Kidney epithelial cell (primary cell): ENCODE data around the gene TAAR6. TPM values are rescaled to one million over a fixed set of nuclear protein-coding genes. Genes with fewer than 3 reads are reported as not detected.
"Not testable (repeated sequence)": the region's sequence is repeated elsewhere in the genome, so short reads cannot be mapped to it uniquely, and the experiment has no call there.

Source experiments
- DNase-seq: peaks from one replicate; pipeline ENCODE4 v3.0.0-alpha.2; 2010; ENCODE audit warnings: low read depth
- H3K27me3 ChIP-seq: 2 replicates; pipeline ENCODE4 v1.6.0; 2011; ENCODE audit warnings: low read length; ENCODE audit not compliant: control insufficient read depth, insufficient read depth
- H3K36me3 ChIP-seq: 2 replicates; pipeline ENCODE4 v1.5.1; 2011; ENCODE audit warnings: low read length; ENCODE audit not compliant: control insufficient read depth, insufficient read depth
- H3K4me3 ChIP-seq: 2 replicates; pipeline ENCODE4 v1.5.1; 2011; ENCODE audit warnings: low read depth, mild to moderate bottlenecking, control low read depth, low read length
- total RNA-seq: library from RNA; depleted of rRNA; stranded (reverse); fragments of >200 nt; gene quantifications from 2 replicates; pipeline ENCODE4 v1.2.3, GENCODE V29; 2015
- TF ChIP-seq, protein P1 (sequence below): IDR thresholded peaks from 2 replicates; pipeline ENCODE4 v1.5.1; 2011; ENCODE audit warnings: mild to moderate bottlenecking, moderate library complexity, low read length, control low read depth, inconsistent platforms; ENCODE audit not compliant: insufficient read depth, poor library complexity, severe bottlenecking

The TAAR6 gene
- total RNA-seq, 1 donor from 2014 or later, result not detected

GRCh38 chr6:132551214-132551613 is 18.9 kb upstream of the TAAR6 start:
- Histone ChIP-seq H3K27me3 (no peaks in the 10 kb centered on the region), H3K36me3 (no peaks in the 10 kb centered on the region), H3K4me3 (no peak overlapping the region)
- no peak for DNase-seq
- TF ChIP-seq, protein P1, sequence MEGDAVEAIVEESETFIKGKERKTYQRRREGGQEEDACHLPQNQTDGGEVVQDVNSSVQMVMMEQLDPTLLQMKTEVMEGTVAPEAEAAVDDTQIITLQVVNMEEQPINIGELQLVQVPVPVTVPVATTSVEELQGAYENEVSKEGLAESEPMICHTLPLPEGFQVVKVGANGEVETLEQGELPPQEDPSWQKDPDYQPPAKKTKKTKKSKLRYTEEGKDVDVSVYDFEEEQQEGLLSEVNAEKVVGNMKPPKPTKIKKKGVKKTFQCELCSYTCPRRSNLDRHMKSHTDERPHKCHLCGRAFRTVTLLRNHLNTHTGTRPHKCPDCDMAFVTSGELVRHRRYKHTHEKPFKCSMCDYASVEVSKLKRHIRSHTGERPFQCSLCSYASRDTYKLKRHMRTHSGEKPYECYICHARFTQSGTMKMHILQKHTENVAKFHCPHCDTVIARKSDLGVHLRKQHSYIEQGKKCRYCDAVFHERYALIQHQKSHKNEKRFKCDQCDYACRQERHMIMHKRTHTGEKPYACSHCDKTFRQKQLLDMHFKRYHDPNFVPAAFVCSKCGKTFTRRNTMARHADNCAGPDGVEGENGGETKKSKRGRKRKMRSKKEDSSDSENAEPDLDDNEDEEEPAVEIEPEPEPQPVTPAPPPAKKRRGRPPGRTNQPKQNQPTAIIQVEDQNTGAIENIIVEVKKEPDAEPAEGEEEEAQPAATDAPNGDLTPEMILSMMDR, result no peak

DNA sequence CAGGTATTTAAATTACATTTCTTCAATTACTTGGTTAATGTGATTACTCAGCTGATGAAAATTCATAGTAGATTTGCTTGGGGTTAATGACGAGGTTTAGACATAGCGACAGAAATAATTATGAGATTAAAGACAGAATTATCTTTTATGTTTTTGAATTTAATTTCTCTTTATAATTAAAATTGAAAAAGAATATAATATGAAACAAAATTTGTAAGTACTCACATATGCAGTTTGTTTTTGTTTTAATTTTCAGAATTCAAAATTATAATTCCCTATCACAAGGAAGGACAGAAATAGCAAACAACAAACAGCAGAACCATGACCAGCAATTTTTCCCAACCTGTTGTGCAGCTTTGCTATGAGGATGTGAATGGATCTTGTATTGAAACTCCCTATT is 17.8 kb upstream of the TAAR6 start, which contains the start of gene TAAR8:
TSS of gene TAAR8 (plus strand) at position 301 of the 400 bp plus-strand sequence. CDS start at position 322, 21 bp downstream.
- no peak for DNase-seq
- H3K4me3 ChIP-seq, result no peak within 1 kb of the TSS
- H3K36me3 ChIP-seq, result no peaks in the 10 kb centered on the region
- H3K27me3 ChIP-seq, result no peaks in the 10 kb centered on the region
- TF ChIP-seq, protein P1, result no peak

- not testable (repeated sequence) for DNase-seq, H3K4me3 ChIP-seq, H3K27me3 ChIP-seq, H3K36me3 ChIP-seq
These were observed 10.0 kb upstream of the TAAR6 start for GRCh38 chr6:132560087-132560486.

DNA sequence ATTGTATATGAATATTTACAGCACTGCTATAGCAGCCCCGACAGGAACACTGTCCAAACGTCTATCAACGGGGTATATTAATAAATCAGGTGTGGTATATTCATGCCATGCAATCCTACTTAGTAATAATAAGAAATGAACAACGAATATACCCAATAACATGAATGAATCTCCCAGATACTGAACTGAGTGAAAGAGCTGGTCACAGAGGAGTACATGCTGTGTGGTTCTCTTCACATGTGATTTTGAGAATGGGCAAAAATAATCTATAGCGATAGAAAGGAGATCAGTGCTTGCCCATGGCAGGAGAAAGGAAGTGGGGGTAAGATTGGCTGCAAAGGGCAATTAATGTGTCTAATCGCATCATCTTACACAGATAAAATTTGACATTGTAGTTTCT is 3.7 kb upstream of the TAAR6 start:
- Histone ChIP-seq H3K27me3 (no peaks in the 10 kb centered on the region), H3K4me3 (no peak overlapping the region), H3K36me3 (no peaks in the 10 kb centered on the region)
- TF ChIP-seq, protein P1, result no peak
- no peak for DNase-seq

- DNase-seq, result no peak
- TF ChIP-seq, protein P1, result no peak
- Histone ChIP-seq H3K4me3 (no peak overlapping the region), H3K36me3 (no peaks in the 10 kb centered on the region), H3K27me3 (no peaks in the 10 kb centered on the region)
These were observed 2.6 kb upstream of the TAAR6 start for GRCh38 chr6:132567566-132567965.

DNA sequence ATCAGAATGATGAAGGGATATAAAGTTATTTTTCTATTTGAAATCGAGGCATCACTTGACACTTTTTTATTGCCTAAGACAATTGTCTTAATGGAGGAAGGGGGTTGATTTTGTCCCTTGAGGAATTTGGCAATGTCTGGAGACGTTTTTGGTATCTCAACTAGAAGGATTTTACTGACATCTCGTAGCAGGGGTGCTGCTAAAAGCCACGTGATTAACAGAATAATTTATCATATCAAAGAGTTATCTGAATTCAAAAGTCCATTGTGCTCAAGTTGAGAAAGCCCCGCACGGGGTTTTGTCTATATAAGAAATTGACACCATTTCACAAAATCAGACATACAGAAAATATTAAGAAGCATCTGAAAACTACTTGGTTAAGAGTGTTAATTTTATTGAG is 1.5 kb upstream of the TAAR6 start:
- TF ChIP-seq, protein P1, result no peak
- Histone ChIP-seq H3K27me3 (no peaks in the 10 kb centered on the region), H3K36me3 (no peaks in the 10 kb centered on the region), H3K4me3 (no peak overlapping the region)
- no peak for DNase-seq

DNA sequence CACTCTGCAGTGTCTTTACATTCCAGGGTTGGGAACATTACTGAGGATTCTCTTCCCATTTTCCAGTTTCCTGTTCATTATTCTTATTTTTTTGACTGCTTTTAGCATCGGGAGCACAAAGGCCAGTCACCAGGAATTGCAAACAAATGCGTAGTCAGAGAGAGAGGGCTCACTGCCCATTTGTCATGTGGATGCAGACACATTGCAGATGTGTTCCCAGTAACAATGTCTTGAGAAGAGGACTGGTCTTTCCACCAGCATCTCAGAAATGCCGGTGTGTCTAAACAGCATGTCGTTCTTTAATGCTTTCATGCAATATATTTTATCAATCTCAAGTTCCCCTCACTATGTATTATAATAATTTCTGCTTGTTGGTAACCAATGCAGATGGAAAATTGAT is 952 bp upstream of the TAAR6 start:
- no peak for DNase-seq
- Histone ChIP-seq H3K4me3 (no peak overlapping the region), H3K36me3 (no peaks in the 10 kb centered on the region), H3K27me3 (no peaks in the 10 kb centered on the region)
- TF ChIP-seq, protein P1, result no peak
